Gastrocnemius medialis (tissue), 4 donors: Measurements from ENCODE around the gene GNAI1.

Experiments
- CTCF ChIP-seq, 5 experiments: fragments of 450-650 bp in 3 of 5; fragments of 200-600 bp in 2 of 5; sonication (generic) in 2 of 5; IDR thresholded peaks in 4 of 5; conservative IDR thresholded peaks in 1 of 5; 1 replicate in 4 of 5; 2 replicates in 1 of 5; pipeline ENCODE4 v1.5.1; 2016 to 2019; ENCODE audit warnings: antibody characterized with exemption in 5 of 5, mild to moderate bottlenecking in 3 of 5, moderate library complexity in 3 of 5
- POLR2A ChIP-seq, 2 donors: fragments of 450-650 bp; IDR thresholded peaks; one replicate each; pipeline ENCODE4 v1.6.1; 2017; ENCODE audit warnings: antibody characterized with exemption in 2 of 2, mild to moderate bottlenecking in 2 of 2, moderate library complexity in 2 of 2

GRCh38 chr7:80093349-80093748, 41.3 kb upstream of the GNAI1 start:
- TF ChIP-seq CTCF (IDR thresholded peaks at IDR 0.05 in 4 of 5, conservative IDR thresholded peaks at IDR 0.05 in 1 of 5) (no peak), POLR2A (IDR thresholded peaks at IDR 0.05) (no peak)
